B cell (primary cell): ENCODE measurements around the gene GDF2. TPM values are rescaled to one million over a fixed set of nuclear protein-coding genes. Genes with fewer than 3 reads are reported as not detected.

ENCODE experiments used
- ATAC-seq: fragments of 200-7000 bp; cut with Tn5 transposase; one replicate; pipeline ENCODE4 v1.10.0; 2021; ENCODE audit warnings: low read depth, mild to moderate bottlenecking, moderate number of reproducible peaks, moderate library complexity
- CTCF ChIA-PET: fragments of 350-600 bp; sonication (Branson Sonifier 250); formaldehyde crosslinking; loops from one replicate; lab custom pipeline; 2021; ENCODE audit warnings: antibody characterized with exemption, inconsistent platforms; lab: Charles Lee
- POLR2A ChIA-PET: fragments of 350-600 bp; sonication (Branson Sonifier 250); formaldehyde crosslinking; loops from one replicate; lab custom pipeline; 2021; ENCODE audit warnings: antibody characterized with exemption; lab: Charles Lee
- DNase-seq: peaks from one replicate; pipeline ENCODE4 v3.0.0; 2013
- H2AFZ ChIP-seq: 2 replicates; pipeline ENCODE4 v1.6.1; 2012; ENCODE audit warnings: mild to moderate bottlenecking, low read depth, low read length; ENCODE audit not compliant: insufficient read depth, poor library complexity, severe bottlenecking
- H3K27ac ChIP-seq, 2 donors: 1 replicate in 1 of 2; 2 replicates in 1 of 2; pipeline ENCODE4 v1.5.1; 2012 to 2013; ENCODE audit warnings: low read length in 2 of 2, mild to moderate bottlenecking in 2 of 2, moderate library complexity in 1 of 2
- H3K27me3 ChIP-seq, 4 experiments: fragments of 200-600 bp in 1 of 4; sonication (generic) in 1 of 4; replicated peaks in 1 of 4; 1 replicate in 2 of 4; 2 replicates in 2 of 4; pipeline versions ENCODE4 v1.6.1 to v1.7.0; 2013 to 2016; ENCODE audit warnings: low read length in 3 of 4, mild to moderate bottlenecking in 2 of 4, mixed read lengths in 1 of 4, moderate library complexity in 1 of 4; ENCODE audit not compliant: insufficient read depth in 4 of 4, control insufficient read depth in 3 of 4; ENCODE audit errors: control extremely low read depth in 1 of 4
- H3K36me3 ChIP-seq, 2 experiments: replicated peaks in 1 of 2; 1 replicate in 1 of 2; 2 replicates in 1 of 2; pipeline versions ENCODE4 v1.6.1 to v1.7.1; 2013; ENCODE audit warnings: low read length in 1 of 2; ENCODE audit not compliant: insufficient read depth in 2 of 2, control insufficient read depth in 1 of 2; ENCODE audit errors: control extremely low read depth in 1 of 2, extremely low read depth in 1 of 2
- H3K4me1 ChIP-seq, 2 donors: fragments of 200-600 bp in 1 of 2; sonication (generic) in 1 of 2; 1 replicate in 1 of 2; 2 replicates in 1 of 2; pipeline versions ENCODE4 v1.5.1 to v1.6.1; 2013 to 2017; ENCODE audit warnings: low read length in 2 of 2; ENCODE audit not compliant: control insufficient read depth in 2 of 2, insufficient read depth in 2 of 2
- H3K4me2 ChIP-seq: replicated peaks from 2 replicates; pipeline ENCODE3; 2012; ENCODE audit warnings: mild to moderate bottlenecking, low read depth, low read length; ENCODE audit not compliant: poor library complexity, severe bottlenecking
- H3K4me3 ChIP-seq, 5 experiments: fragments of 200-600 bp in 1 of 5; sonication (generic) in 1 of 5; 1 replicate in 3 of 5; 2 replicates in 2 of 5; pipeline versions ENCODE4 v1.5.1 to v1.7.0; 2011 to 2016; ENCODE audit warnings: low read length in 4 of 5, mild to moderate bottlenecking in 4 of 5, low read depth in 2 of 5, control low read depth in 1 of 5, moderate library complexity in 1 of 5; ENCODE audit not compliant: insufficient read depth in 1 of 5; ENCODE audit errors: control extremely low read depth in 1 of 5, extremely low read depth in 1 of 5
- H3K79me2 ChIP-seq: fragments of 200-600 bp; sonication (generic); one replicate; pipeline ENCODE4 v1.6.0; 2016; ENCODE audit warnings: low read length; ENCODE audit not compliant: control insufficient read depth, insufficient read depth
- H3K9ac ChIP-seq: fragments of 200-600 bp; sonication (generic); 2 replicates; pipeline ENCODE4 v1.6.1; 2017; ENCODE audit warnings: mild to moderate bottlenecking, low read length, moderate library complexity
- H3K9me3 ChIP-seq, 3 donors: one replicate each; pipeline versions ENCODE4 v1.6.1 to v1.7.1; 2013; ENCODE audit warnings: low read length in 2 of 3; ENCODE audit not compliant: control insufficient read depth in 2 of 3, insufficient read depth in 1 of 3; ENCODE audit errors: control extremely low read depth in 1 of 3
- H4K20me1 ChIP-seq: 2 replicates; pipeline ENCODE4 v1.6.0; 2012; ENCODE audit warnings: mild to moderate bottlenecking, low read length; ENCODE audit not compliant: insufficient read depth, control insufficient read depth, poor library complexity, severe bottlenecking
- H3K27ac Mint-ChIP-seq: one replicate; pipeline ENCODE4 v1.8.0; 2021; ENCODE audit warnings: mixed read lengths
- H3K27me3 Mint-ChIP-seq: one replicate; pipeline ENCODE4 v1.8.0; 2021; ENCODE audit warnings: mixed read lengths
- H3K4me1 Mint-ChIP-seq: one replicate; pipeline ENCODE4 v1.8.0; 2021; ENCODE audit warnings: mixed read lengths
- H3K4me3 Mint-ChIP-seq: one replicate; pipeline ENCODE4 v1.8.0; 2021; ENCODE audit warnings: mixed read lengths
- H3K9me3 Mint-ChIP-seq: one replicate; pipeline ENCODE4 v1.8.0; 2022; ENCODE audit warnings: mixed read lengths; ENCODE audit not compliant: insufficient read depth
- EZH2 ChIP-seq: IDR thresholded peaks from 2 replicates; pipeline ENCODE4 v1.6.1; 2012; ENCODE audit warnings: borderline replicate concordance, low read depth, mild to moderate bottlenecking, moderate library complexity, low read length; ENCODE audit not compliant: insufficient read depth, poor library complexity, severe bottlenecking
- WGBS: methylation state at CpG from one replicate; pipeline ENCODE4 v1.1.5; 2013; ENCODE audit warnings: missing lambda C conversion rate; ENCODE audit not compliant: insufficient coverage; 5-methylcytosine and 5-hydroxymethylcytosine counted together
- intact Hi-C: fragments of 100-400 bp; cut with micrococcal nuclease; formaldehyde crosslinking; loops from one replicate; pipeline ENCODE4 v1.10.0; 2022
- polyA plus RNA-seq: library from polyadenylated mRNA; depleted of rRNA; stranded (reverse); fragments of >200 nt; gene quantifications from 2 replicates; pipeline ENCODE4 v1.2.3, GENCODE V29; 2012
- total RNA-seq, 2 donors: library from RNA; stranded (reverse); fragments of 120-200 nt in 1 of 2; gene quantifications; 1 replicate in 1 of 2; 2 replicates in 1 of 2; pipeline versions ENCODE4 v1.2.3 to v1.2.4, GENCODE V29; 2013 to 2022
- TF ChIP-seq, protein P1 (sequence below): fragments of 200-600 bp; IDR thresholded peaks from one replicate; pipeline ENCODE4 v1.8.0; 2022; ENCODE audit warnings: antibody characterized with exemption, mild to moderate bottlenecking

Gene GDF2
- total and polyA plus RNA-seq, 2 donors (not counting 1 experiment from before 2014, with no cell fraction given): not detected

GRCh38 chr10:47348138-47348651 is 25.9 kb downstream of the GDF2 start, which contains the start of gene RBP3:
Gene RBP3 (plus strand): TSS chr10:47348363. CDS start chr10:47348485, 122 bp downstream.
- Mint-ChIP-seq H3K27me3 (no peaks in the 10 kb centered on the region), H3K4me3 (no peak within 1 kb of the TSS), H3K27ac (no peak within 1 kb of the TSS), H3K4me1 (no peaks in the 10 kb centered on the region), H3K9me3 (no peaks in the 10 kb centered on the region)
- POLR2A ChIA-PET: no interaction called here
- no peak within 1 kb of the TSS for H3K4me2 ChIP-seq
- H2AFZ ChIP-seq: no peak within 1 kb of the TSS
- intact Hi-C loops: no loop called here
- no peaks in the 10 kb centered on the region for H3K27me3 ChIP-seq
- no peak within 1 kb of the TSS for H3K4me3 ChIP-seq
- no peaks in the 10 kb centered on the region for H3K9me3 ChIP-seq
- no peaks in the 10 kb centered on the region for H4K20me1 ChIP-seq
- H3K4me1 ChIP-seq: no peaks in the 10 kb centered on the region
- no peaks in the 10 kb centered on the region for H3K36me3 ChIP-seq
- ATAC-seq (no peak), DNase-seq (no peak)
- H3K79me2 ChIP-seq: no peaks in the 10 kb centered on the region
- TF ChIP-seq EZH2: no peak
- TF ChIP-seq, protein P1, sequence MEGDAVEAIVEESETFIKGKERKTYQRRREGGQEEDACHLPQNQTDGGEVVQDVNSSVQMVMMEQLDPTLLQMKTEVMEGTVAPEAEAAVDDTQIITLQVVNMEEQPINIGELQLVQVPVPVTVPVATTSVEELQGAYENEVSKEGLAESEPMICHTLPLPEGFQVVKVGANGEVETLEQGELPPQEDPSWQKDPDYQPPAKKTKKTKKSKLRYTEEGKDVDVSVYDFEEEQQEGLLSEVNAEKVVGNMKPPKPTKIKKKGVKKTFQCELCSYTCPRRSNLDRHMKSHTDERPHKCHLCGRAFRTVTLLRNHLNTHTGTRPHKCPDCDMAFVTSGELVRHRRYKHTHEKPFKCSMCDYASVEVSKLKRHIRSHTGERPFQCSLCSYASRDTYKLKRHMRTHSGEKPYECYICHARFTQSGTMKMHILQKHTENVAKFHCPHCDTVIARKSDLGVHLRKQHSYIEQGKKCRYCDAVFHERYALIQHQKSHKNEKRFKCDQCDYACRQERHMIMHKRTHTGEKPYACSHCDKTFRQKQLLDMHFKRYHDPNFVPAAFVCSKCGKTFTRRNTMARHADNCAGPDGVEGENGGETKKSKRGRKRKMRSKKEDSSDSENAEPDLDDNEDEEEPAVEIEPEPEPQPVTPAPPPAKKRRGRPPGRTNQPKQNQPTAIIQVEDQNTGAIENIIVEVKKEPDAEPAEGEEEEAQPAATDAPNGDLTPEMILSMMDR: no peak
- CTCF ChIA-PET: no interaction called here
- 86% methylated on average over 5 of the region's 5 CpGs for WGBS
- H3K9ac ChIP-seq: no peak within 1 kb of the TSS
- H3K27ac ChIP-seq: no peak within 1 kb of the TSS

DNA sequence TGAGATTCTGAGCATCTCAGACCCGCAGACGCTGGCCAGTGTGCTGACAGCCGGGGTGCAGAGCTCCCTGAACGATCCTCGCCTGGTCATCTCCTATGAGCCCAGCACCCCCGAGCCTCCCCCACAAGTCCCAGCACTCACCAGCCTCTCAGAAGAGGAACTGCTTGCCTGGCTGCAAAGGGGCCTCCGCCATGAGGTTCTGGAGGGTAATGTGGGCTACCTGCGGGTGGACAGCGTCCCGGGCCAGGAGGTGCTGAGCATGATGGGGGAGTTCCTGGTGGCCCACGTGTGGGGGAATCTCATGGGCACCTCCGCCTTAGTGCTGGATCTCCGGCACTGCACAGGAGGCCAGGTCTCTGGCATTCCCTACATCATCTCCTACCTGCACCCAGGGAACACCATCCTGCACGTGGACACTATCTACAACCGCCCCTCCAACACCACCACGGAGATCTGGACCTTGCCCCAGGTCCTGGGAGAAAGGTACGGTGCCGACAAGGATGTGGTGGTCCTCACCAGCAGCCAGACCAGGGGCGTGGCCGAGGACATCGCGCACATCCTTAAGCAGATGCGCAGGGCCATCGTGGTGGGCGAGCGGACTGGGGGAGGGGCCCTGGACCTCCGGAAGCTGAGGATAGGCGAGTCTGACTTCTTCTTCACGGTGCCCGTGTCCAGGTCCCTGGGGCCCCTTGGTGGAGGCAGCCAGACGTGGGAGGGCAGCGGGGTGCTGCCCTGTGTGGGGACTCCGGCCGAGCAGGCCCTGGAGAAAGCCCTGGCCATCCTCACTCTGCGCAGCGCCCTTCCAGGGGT is 26.6 kb downstream of the GDF2 start:
- H3K27ac Mint-ChIP-seq: no peak overlapping the region
- CTCF ChIA-PET: no interaction called here

More for the DNA sequence above, 26.6 kb downstream of the GDF2 start:
- TF ChIP-seq, protein P1: no peak
- no peak for TF ChIP-seq EZH2
- 89% methylated on average over 35 of the region's 36 CpGs for WGBS
- H3K27me3 ChIP-seq: no peaks in the 10 kb centered on the region
- no peaks in the 10 kb centered on the region for H3K36me3 ChIP-seq
- no peaks in the 10 kb centered on the region for H3K9me3 ChIP-seq
- no peaks in the 10 kb centered on the region for H3K4me1 ChIP-seq
- intact Hi-C loops: no loop called here
- H3K9me3 Mint-ChIP-seq: no peaks in the 10 kb centered on the region
- no peaks in the 10 kb centered on the region for H3K79me2 ChIP-seq
- no peak overlapping the region for H3K9ac ChIP-seq
- H3K4me1 Mint-ChIP-seq: no peaks in the 10 kb centered on the region
- H2AFZ ChIP-seq: no peak overlapping the region
- H3K27ac ChIP-seq: no peak overlapping the region
- no peak for ATAC-seq
- H4K20me1 ChIP-seq: no peaks in the 10 kb centered on the region
- no peak for DNase-seq
- H3K27me3 Mint-ChIP-seq: no peaks in the 10 kb centered on the region
- no peak overlapping the region for H3K4me3 ChIP-seq
- H3K4me3 Mint-ChIP-seq: no peak overlapping the region
- no peak overlapping the region for H3K4me2 ChIP-seq
- POLR2A ChIA-PET: no interaction called here
